Ovary (tissue), 3 donors: ENCODE measurements around the gene RGS2.

Experiments
- EP300 ChIP-seq: sonication (generic); formaldehyde crosslinking; IDR thresholded peaks from one replicate; pipeline ENCODE4 v1.6.1; 2017; ENCODE audit warnings: antibody characterized with exemption
- POLR2A ChIP-seq: fragments of 450-650 bp; IDR thresholded peaks from one replicate; pipeline ENCODE4 v1.6.1; 2017; ENCODE audit warnings: antibody characterized with exemption, mild to moderate bottlenecking, moderate library complexity
- TF ChIP-seq, protein P1 (sequence below), 3 donors: fragments of 450-650 bp in 2 of 3; fragments of 200-600 bp in 1 of 3; IDR thresholded peaks; one replicate each; pipeline versions ENCODE4 v1.5.1 to v1.8.0; 2016 to 2022; ENCODE audit warnings: antibody characterized with exemption in 3 of 3, mild to moderate bottlenecking in 1 of 3
- donor health status: DM: no; HTN: no; CAD: no.

DNA sequence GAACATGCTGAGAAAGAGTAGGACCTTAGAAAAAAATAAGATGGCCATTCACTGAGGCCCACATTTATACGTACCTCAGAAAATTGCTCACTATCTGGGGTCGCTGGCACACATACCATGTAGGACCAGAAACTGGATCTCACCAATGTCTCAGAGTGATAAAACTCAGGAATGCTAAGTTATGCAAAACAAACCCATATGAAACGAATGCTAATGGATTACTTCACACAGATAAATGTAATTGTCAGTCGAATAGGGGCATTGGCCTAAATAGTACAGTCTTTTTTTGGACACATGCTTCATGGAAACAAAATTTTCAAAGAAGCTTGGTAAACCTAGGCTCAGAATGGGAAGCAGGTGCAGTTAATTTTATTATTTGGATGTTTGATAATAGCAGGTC is 32.6 kb upstream of the RGS2 start:
- TF ChIP-seq, protein P1, sequence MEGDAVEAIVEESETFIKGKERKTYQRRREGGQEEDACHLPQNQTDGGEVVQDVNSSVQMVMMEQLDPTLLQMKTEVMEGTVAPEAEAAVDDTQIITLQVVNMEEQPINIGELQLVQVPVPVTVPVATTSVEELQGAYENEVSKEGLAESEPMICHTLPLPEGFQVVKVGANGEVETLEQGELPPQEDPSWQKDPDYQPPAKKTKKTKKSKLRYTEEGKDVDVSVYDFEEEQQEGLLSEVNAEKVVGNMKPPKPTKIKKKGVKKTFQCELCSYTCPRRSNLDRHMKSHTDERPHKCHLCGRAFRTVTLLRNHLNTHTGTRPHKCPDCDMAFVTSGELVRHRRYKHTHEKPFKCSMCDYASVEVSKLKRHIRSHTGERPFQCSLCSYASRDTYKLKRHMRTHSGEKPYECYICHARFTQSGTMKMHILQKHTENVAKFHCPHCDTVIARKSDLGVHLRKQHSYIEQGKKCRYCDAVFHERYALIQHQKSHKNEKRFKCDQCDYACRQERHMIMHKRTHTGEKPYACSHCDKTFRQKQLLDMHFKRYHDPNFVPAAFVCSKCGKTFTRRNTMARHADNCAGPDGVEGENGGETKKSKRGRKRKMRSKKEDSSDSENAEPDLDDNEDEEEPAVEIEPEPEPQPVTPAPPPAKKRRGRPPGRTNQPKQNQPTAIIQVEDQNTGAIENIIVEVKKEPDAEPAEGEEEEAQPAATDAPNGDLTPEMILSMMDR (IDR thresholded peaks at IDR 0.05): no peak
- no peak for TF ChIP-seq EP300
- TF ChIP-seq POLR2A: no peak
